GM06990 (cell line): ENCODE data around the gene EYS.

Source experiments
- DNase-seq: peaks from one replicate; pipeline ENCODE4 v3.0.0-alpha.2; 2011; ENCODE audit not compliant: insufficient read length; ENCODE audit errors: extremely low read depth
- H3K27me3 ChIP-seq: replicated peaks from 2 replicates; pipeline ENCODE4 v1.6.0; 2011; ENCODE audit warnings: low read length; ENCODE audit not compliant: control insufficient read depth, insufficient read depth
- H3K36me3 ChIP-seq: 2 replicates; pipeline ENCODE4 v1.5.1; 2011; ENCODE audit warnings: low read length; ENCODE audit not compliant: control insufficient read depth, insufficient read depth
- H3K4me3 ChIP-seq: replicated peaks from 2 replicates; pipeline ENCODE4 v1.5.1; 2011; ENCODE audit warnings: low read depth, mild to moderate bottlenecking, control low read depth, low read length
- TF ChIP-seq, protein P1 (sequence below): IDR thresholded peaks from 2 replicates; pipeline ENCODE4 v1.5.1; 2011; ENCODE audit warnings: low read length, control low read depth, mild to moderate bottlenecking, inconsistent platforms; ENCODE audit not compliant: insufficient read depth, poor library complexity, severe bottlenecking

Gene EYS

DNA sequence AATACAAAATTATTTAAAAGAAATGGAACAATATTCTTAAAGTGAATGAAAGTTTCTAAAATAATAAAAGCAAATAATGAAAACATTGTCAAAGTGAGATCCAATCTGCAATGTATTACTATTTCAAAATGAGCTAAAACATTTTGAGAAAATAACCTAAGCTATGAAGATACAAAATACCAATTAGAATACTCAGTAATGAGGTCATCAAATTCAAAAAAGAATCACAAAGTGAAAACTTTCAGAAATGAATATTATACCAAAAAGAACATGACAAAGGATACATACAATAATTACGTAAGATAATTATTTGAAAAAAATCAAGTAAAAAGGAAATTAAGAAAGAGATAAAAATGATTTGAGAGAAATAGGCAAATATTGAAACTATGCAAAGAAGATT lies 634.5 kb downstream of the EYS start:
- H3K4me3 ChIP-seq = no peak overlapping the region
- H3K36me3 ChIP-seq = no peaks in the 10 kb centered on the region
- DNase-seq = no peak
- H3K27me3 ChIP-seq = no peaks in the 10 kb centered on the region
- TF ChIP-seq, protein P1, sequence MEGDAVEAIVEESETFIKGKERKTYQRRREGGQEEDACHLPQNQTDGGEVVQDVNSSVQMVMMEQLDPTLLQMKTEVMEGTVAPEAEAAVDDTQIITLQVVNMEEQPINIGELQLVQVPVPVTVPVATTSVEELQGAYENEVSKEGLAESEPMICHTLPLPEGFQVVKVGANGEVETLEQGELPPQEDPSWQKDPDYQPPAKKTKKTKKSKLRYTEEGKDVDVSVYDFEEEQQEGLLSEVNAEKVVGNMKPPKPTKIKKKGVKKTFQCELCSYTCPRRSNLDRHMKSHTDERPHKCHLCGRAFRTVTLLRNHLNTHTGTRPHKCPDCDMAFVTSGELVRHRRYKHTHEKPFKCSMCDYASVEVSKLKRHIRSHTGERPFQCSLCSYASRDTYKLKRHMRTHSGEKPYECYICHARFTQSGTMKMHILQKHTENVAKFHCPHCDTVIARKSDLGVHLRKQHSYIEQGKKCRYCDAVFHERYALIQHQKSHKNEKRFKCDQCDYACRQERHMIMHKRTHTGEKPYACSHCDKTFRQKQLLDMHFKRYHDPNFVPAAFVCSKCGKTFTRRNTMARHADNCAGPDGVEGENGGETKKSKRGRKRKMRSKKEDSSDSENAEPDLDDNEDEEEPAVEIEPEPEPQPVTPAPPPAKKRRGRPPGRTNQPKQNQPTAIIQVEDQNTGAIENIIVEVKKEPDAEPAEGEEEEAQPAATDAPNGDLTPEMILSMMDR = no peak

DNA sequence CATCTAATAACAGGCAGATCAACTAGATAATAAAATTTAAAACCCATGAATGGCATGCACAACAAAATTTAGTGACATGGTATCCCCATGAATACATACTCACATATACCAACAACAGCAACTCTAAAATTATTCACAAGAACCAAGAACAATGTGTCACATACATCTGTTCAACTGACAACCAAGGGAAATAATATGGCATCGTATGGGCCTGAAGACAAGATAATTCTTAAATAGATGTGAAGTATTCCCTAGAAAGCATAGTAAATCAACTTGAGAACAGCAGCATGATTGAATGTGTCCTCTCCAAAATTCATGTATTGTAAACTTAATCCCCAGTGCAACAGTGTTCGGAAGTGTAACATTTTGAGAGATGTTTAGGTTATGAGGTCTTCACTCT lies 635.5 kb downstream of the EYS start:
- Histone ChIP-seq H3K4me3 (no peak overlapping the region), H3K27me3 (no peaks in the 10 kb centered on the region), H3K36me3 (no peaks in the 10 kb centered on the region)
- TF ChIP-seq, protein P1 = no peak
- DNase-seq = no peak

DNA sequence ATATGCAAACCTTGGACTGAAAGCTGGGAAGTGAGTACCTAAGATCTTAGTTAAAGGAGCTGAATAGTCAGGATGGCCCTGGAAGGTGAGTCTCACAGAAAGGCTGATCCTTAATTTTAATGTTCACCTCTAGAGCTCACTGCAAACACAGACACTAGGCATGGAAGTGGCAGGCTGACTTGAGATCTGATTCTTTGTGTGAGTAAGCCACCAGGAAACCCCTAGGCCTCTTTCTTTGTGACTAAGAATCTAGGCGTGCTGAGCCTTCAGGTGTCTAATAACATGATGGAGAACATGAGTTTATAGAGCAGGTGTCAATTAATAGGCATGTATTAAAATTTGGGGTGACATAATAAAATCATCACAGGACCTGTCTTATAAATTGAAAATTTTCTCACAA lies 642.2 kb downstream of the EYS start:
- no peak overlapping the region for H3K4me3 ChIP-seq
- TF ChIP-seq, protein P1 = no peak
- H3K27me3 ChIP-seq = no peaks in the 10 kb centered on the region
- H3K36me3 ChIP-seq = no peaks in the 10 kb centered on the region
- DNase-seq = no peak

DNA sequence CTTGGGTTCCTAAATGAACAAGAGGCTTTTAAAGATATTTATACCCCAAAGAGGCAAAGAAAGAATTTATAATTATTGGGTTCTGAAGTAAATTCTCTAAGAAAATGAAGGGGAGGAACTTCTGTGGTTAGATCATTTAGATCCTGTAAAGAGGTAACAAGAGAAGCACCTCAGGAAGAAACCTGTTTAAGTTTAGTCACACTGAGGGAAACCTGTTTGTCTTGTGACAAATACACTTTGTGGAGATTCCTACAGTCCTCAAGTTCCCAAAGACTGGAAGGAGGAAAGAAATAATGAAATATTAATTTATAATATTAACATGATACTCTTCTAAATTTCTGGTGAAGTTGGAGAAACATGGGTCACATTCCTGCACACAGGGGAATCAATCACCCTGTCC lies 647.5 kb downstream of the EYS start:
- Histone ChIP-seq H3K36me3 (no peaks in the 10 kb centered on the region), H3K4me3 (no peak overlapping the region), H3K27me3 (no peaks in the 10 kb centered on the region)
- DNase-seq = no peak
- TF ChIP-seq, protein P1 = no peak

DNA sequence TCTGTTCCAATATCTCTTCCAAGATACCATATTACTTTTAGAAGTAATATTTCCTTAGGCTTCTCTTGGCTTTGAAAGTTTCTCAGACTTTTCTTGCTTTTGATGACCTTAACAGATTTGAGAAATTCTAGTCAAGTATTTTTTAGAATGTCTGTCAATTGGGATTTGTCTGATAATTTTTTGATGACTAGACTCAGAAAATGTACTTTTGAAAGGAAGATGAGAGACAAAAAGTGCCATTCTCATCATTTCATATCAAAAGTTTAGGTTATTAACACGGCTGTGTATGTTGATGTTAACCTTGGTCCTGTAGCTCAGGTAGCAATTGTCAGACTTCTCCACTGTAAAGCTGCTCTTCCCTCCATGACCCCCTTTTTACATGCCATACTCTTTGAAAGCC lies 651.5 kb downstream of the EYS start:
- Histone ChIP-seq H3K4me3 (no peak overlapping the region), H3K27me3 (no peaks in the 10 kb centered on the region), H3K36me3 (no peaks in the 10 kb centered on the region)
- no peak for DNase-seq
- TF ChIP-seq, protein P1 = no peak

DNA sequence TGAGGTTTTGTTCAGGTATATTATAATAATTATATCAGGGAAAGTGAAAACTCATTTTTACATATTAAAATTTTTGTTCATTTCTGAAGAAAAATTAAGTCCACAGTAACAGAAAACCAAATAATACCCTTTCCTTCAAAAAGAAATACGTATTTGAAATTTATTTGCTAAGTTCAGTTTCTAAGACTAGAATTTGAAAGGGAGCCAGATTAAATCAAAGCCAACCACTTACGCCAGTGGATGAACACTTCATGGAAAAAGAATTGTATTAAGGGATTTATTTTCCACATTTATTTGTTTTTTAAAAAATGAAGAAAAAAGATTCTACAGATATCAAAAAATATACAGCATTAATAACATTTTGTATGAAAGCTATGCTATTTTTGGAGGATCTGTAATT lies 654.4 kb downstream of the EYS start:
- TF ChIP-seq, protein P1 = no peak
- no peak for DNase-seq
- Histone ChIP-seq H3K27me3 (no peaks in the 10 kb centered on the region), H3K4me3 (no peak overlapping the region), H3K36me3 (no peaks in the 10 kb centered on the region)
